BE2C (cell line): ENCODE data around the gene SUPT7L.
"Not testable (repeated sequence)": the region's sequence is repeated elsewhere in the genome, so short reads cannot be mapped to it uniquely, and the experiment has no call there.

Experiments used
- DNase-seq: peaks from one replicate; pipeline ENCODE4 v3.0.0-alpha.2; 2020
- H3K27me3 ChIP-seq: fragments of 250-450 bp; sonication (Bioruptor Pico); 2 replicates; pipeline ENCODE4 v1.5.1; 2020; ENCODE audit warnings: mild to moderate bottlenecking
- H3K36me3 ChIP-seq: fragments of 250-450 bp; sonication (Bioruptor Pico); 2 replicates; pipeline ENCODE4 v1.5.1; 2020; ENCODE audit warnings: mild to moderate bottlenecking
- H3K4me1 ChIP-seq: fragments of 250-450 bp; sonication (Bioruptor Pico); 2 replicates; pipeline ENCODE4 v1.5.1; 2020
- H3K4me3 ChIP-seq: 2 replicates; pipeline ENCODE4 v1.5.1; 2011; ENCODE audit warnings: low read depth, low read length
- H3K9me3 ChIP-seq: fragments of 250-450 bp; sonication (Bioruptor Pico); 2 replicates; pipeline ENCODE4 v1.5.1; 2020
- CTCF ChIP-seq: IDR thresholded peaks from 2 replicates; pipeline ENCODE4 v1.5.1; 2012; ENCODE audit warnings: mild to moderate bottlenecking, low read depth, low read length

The SUPT7L gene

GRCh38 chr2:27638037-27638637 lies 25.3 kb downstream of the SUPT7L start:
- TF ChIP-seq CTCF, result no peak
- Histone ChIP-seq H3K27me3 (no peaks in the 10 kb centered on the region), H3K9me3 (no peaks in the 10 kb centered on the region), H3K4me1 (no peaks in the 10 kb centered on the region), H3K36me3 (peaks cover 88% of the 10 kb centered on the region), H3K4me3 (no peak overlapping the region)
- no peak for DNase-seq

GRCh38 chr2:27636766-27637165 lies 26.6 kb downstream of the SUPT7L start:
- no peak for TF ChIP-seq CTCF
- Histone ChIP-seq H3K9me3 (no peaks in the 10 kb centered on the region), H3K4me1 (no peaks in the 10 kb centered on the region), H3K36me3 (peaks cover 83% of the 10 kb centered on the region), H3K27me3 (no peaks in the 10 kb centered on the region), H3K4me3 (no peak overlapping the region)
- no peak for DNase-seq

- no peaks in the 10 kb centered on the region for H3K27me3 ChIP-seq
- peaks cover 63% of the 10 kb centered on the region for H3K36me3 ChIP-seq
- H3K4me1 ChIP-seq, result no peaks in the 10 kb centered on the region
- no peak overlapping the region for H3K4me3 ChIP-seq
- TF ChIP-seq CTCF, result no peak
- H3K9me3 ChIP-seq, result no peaks in the 10 kb centered on the region
- DNase-seq, result no peak
These were observed 29.1 kb downstream of the SUPT7L start for GRCh38 chr2:27634291-27634690.

- H3K4me3 ChIP-seq, DNase-seq, H3K27me3 ChIP-seq, H3K4me1 ChIP-seq, H3K9me3 ChIP-seq: not testable (repeated sequence)
- H3K36me3 ChIP-seq, result peaks cover 30% of the 10 kb centered on the region
These were observed 33.2 kb downstream of the SUPT7L start for GRCh38 chr2:27630257-27630656.

GRCh38 chr2:27628767-27629709 lies 34.4 kb downstream of the SUPT7L start, which contains the start of the genes CCDC121 and GPN1:
TSS of gene CCDC121 (minus strand) at chr2:27629012. CDS start at chr2:27627799, 1,213 bp downstream.
TSS of gene GPN1 (plus strand) at chr2:27629050. CDS start at chr2:27629059, 9 bp downstream.
- Histone ChIP-seq H3K36me3 (peaks cover 18% of the 10 kb centered on the region), H3K9me3 (no peaks in the 10 kb centered on the region), H3K4me1 (no peaks in the 10 kb centered on the region), H3K27me3 (no peaks in the 10 kb centered on the region), H3K4me3 (peak within 1 kb of the TSS; percentile 88)
- peak; percentile 93 for DNase-seq
- TF ChIP-seq CTCF, result no peak

GRCh38 chr2:27627963-27628766 lies 35.2 kb downstream of the SUPT7L start:
- Histone ChIP-seq H3K9me3 (no peaks in the 10 kb centered on the region), H3K4me1 (no peaks in the 10 kb centered on the region), H3K4me3 (peak overlapping the region; percentile 88), H3K27me3 (no peaks in the 10 kb centered on the region), H3K36me3 (peaks cover 14% of the 10 kb centered on the region)
- no peak for TF ChIP-seq CTCF
- no peak for DNase-seq

- H3K36me3 ChIP-seq, result peaks cover 19% of the 10 kb centered on the region
- H3K4me1 ChIP-seq, H3K9me3 ChIP-seq, H3K4me3 ChIP-seq, DNase-seq, H3K27me3 ChIP-seq: not testable (repeated sequence)
These were observed 36.5 kb downstream of the SUPT7L start for GRCh38 chr2:27626921-27627320.

- not testable (repeated sequence) for DNase-seq, H3K4me3 ChIP-seq, H3K27me3 ChIP-seq, H3K4me1 ChIP-seq, H3K9me3 ChIP-seq
- H3K36me3 ChIP-seq, result peaks cover 20% of the 10 kb centered on the region
These were observed 37.1 kb downstream of the SUPT7L start for GRCh38 chr2:27626323-27626722.
